Subcutaneous adipose tissue (tissue), 4 donors: ENCODE measurements around the gene TSPAN5. TPM values are rescaled to one million over a fixed set of nuclear protein-coding genes. Genes with fewer than 3 reads are reported as not detected.

Source experiments
- CTCF ChIP-seq: fragments of 450-650 bp; IDR thresholded peaks from one replicate; pipeline ENCODE4 v1.5.1; 2016; ENCODE audit warnings: low read depth, mild to moderate bottlenecking, control low read depth, antibody characterized with exemption, moderate library complexity
- total RNA-seq, 4 donors: library from RNA; depleted of rRNA; stranded (reverse); fragments of >200 nt; gene quantifications; one replicate each; pipeline ENCODE4 v1.1.0, GENCODE V29; 2016

The TSPAN5 gene
- total RNA-seq, 4 donors from 2014 or later, result 2.2 to 6.5 (median 4.1) TPM

- no peak for TF ChIP-seq CTCF
Measured at GRCh38 chr4:98653890-98654867, 4.2 kb downstream of the TSPAN5 start.

GRCh38 chr4:98652996-98653395 is 5.4 kb downstream of the TSPAN5 start:
- TF ChIP-seq CTCF, result no peak

GRCh38 chr4:98648602-98649001 is 9.8 kb downstream of the TSPAN5 start:
- no peak for TF ChIP-seq CTCF

- TF ChIP-seq CTCF, result no peak
Measured at GRCh38 chr4:98646422-98646821, 12.0 kb downstream of the TSPAN5 start.

- TF ChIP-seq CTCF, result no peak
Measured at GRCh38 chr4:98645527-98645926, 12.9 kb downstream of the TSPAN5 start.

- TF ChIP-seq CTCF, result no peak
Measured at GRCh38 chr4:98643755-98644154, 14.7 kb downstream of the TSPAN5 start.

- TF ChIP-seq CTCF, result no peak
Measured at GRCh38 chr4:98642991-98643426, 15.4 kb downstream of the TSPAN5 start.
